HCT116 (cell line): ENCODE data around the gene DUSP6. TPM values are rescaled to one million over a fixed set of nuclear protein-coding genes. Genes with fewer than 3 reads are reported as not detected.
A peak's percentile ranks its signal among the peaks of the same experiment; 100 is the strongest.

Experiments used
- ATAC-seq: fragments of 200-7000 bp; cut with Tn5 transposase; 2 replicates; pipeline ENCODE4 v1.9.1; 2020; ENCODE audit warnings: mild to moderate bottlenecking, moderate library complexity
- BruUV-seq: library from RNA; stranded (reverse); fragments of 400-500 nt; replicated peaks from 2 replicates; lab custom pipeline; 2021; lab: Mats Ljungman, UMichigan
- CTCF ChIA-PET: fragments of 300-600 bp; sonication (Branson Sonifier 250); formaldehyde crosslinking; loops from one replicate; lab custom pipeline; 2021; ENCODE audit warnings: antibody characterized with exemption; lab: Charles Lee
- POLR2A ChIA-PET: fragments of 300-600, 350-600 bp; sonication (Branson Sonifier 250); formaldehyde crosslinking; loops from one replicate; lab custom pipeline; 2021; ENCODE audit warnings: antibody characterized with exemption; lab: Charles Lee
- RAD21 ChIA-PET, 2 experiments: fragments of 300-600 bp; sonication (Branson Sonifier 250); formaldehyde crosslinking; loops; one replicate each; lab custom pipeline; 2023; ENCODE audit warnings: low total read pairs in 2 of 2; ENCODE audit not compliant: uncharacterized antibody in 2 of 2, unreplicated experiment in 2 of 2, low non-redundant PET in 1 of 2; lab: Charles Lee
- DNase-seq: peaks from one replicate; pipeline ENCODE4 v3.0.0-alpha.2; 2010; ENCODE audit warnings: low read depth, low spot score
- H2AFZ ChIP-seq: fragments of 200-600 bp; shearing (Covaris generic), sonication (generic); 2 replicates; pipeline ENCODE4 v1.6.1; 2017; ENCODE audit warnings: low read depth, mixed run types, mixed read lengths, antibody characterized with exemption, low read length; ENCODE audit not compliant: poor library complexity, severe bottlenecking
- H3K27ac ChIP-seq: 2 replicates; pipeline ENCODE4 v1.5.1; 2012; ENCODE audit warnings: low read depth, low read length
- H3K27me3 ChIP-seq: fragments of 200-600 bp; sonication (generic); 2 replicates; pipeline ENCODE4 v1.6.1; 2016; ENCODE audit warnings: mixed run types, low read length, mixed read lengths; ENCODE audit not compliant: insufficient read depth
- H3K36me3 ChIP-seq, 2 experiments: fragments of 200-500 bp in 1 of 2; fragments of 200-600 bp in 1 of 2; sonication (Bioruptor generic) in 1 of 2; sonication (generic) in 1 of 2; 2 replicates each; pipeline versions ENCODE4 v1.5.1 to v1.6.1; 2014 to 2016; ENCODE audit warnings: low read length in 2 of 2, inconsistent platforms in 1 of 2, mixed read lengths in 1 of 2, mixed run types in 1 of 2; ENCODE audit not compliant: insufficient read depth in 2 of 2, control insufficient read depth in 1 of 2
- H3K4me1 ChIP-seq, 2 experiments: fragments of 200-600 bp in 1 of 2; sonication (generic) in 1 of 2; 2 replicates each; pipeline versions ENCODE4 v1.5.1 to v1.6.1; 2012 to 2017; ENCODE audit warnings: low read length in 2 of 2, inconsistent platforms in 1 of 2, mild to moderate bottlenecking in 1 of 2, mixed read lengths in 1 of 2, mixed run types in 1 of 2, moderate library complexity in 1 of 2; ENCODE audit not compliant: insufficient read depth in 2 of 2, control insufficient read depth in 1 of 2
- H3K4me2 ChIP-seq: fragments of 200-600 bp; sonication (generic); 2 replicates; pipeline ENCODE4 v1.6.1; 2017; ENCODE audit warnings: mixed run types, low read length, mixed read lengths
- H3K4me3 ChIP-seq, 2 experiments: fragments of 200-600 bp in 1 of 2; sonication (generic) in 1 of 2; replicated peaks in 1 of 2; 2 replicates each; pipeline ENCODE4 v1.5.1; 2011 to 2016; ENCODE audit warnings: low read length in 2 of 2, control low read depth in 1 of 2, low read depth in 1 of 2, mild to moderate bottlenecking in 1 of 2, mixed read lengths in 1 of 2, mixed run types in 1 of 2
- H3K79me2 ChIP-seq: fragments of 200-600 bp; sonication (generic); 2 replicates; pipeline ENCODE4 v1.6.1; 2017; ENCODE audit warnings: mild to moderate bottlenecking, mixed run types, low read length, moderate library complexity, mixed read lengths; ENCODE audit not compliant: insufficient read depth
- H3K9ac ChIP-seq: fragments of 200-600 bp; sonication (generic); 2 replicates; pipeline ENCODE4 v1.6.1; 2016; ENCODE audit warnings: low read length, mixed read lengths
- H3K9me2 ChIP-seq: fragments of 200-600 bp; sonication (generic), shearing (Covaris generic); 2 replicates; pipeline ENCODE4 v1.6.1; 2017; ENCODE audit warnings: mixed run types, mild to moderate bottlenecking, moderate library complexity; ENCODE audit not compliant: insufficient read depth
- H3K9me3 ChIP-seq, 2 experiments: fragments of 200-500 bp in 1 of 2; fragments of 200-600 bp in 1 of 2; sonication (Bioruptor generic) in 1 of 2; sonication (generic) in 1 of 2; 2 replicates each; pipeline ENCODE4 v1.6.1; 2014 to 2017; ENCODE audit warnings: low read length in 2 of 2, mixed read lengths in 2 of 2, inconsistent platforms in 1 of 2, low read depth in 1 of 2, mild to moderate bottlenecking in 1 of 2, mixed run types in 1 of 2, moderate library complexity in 1 of 2; ENCODE audit not compliant: control insufficient read depth in 1 of 2, insufficient read depth in 1 of 2
- H4K20me1 ChIP-seq: fragments of 200-600 bp; sonication (generic), shearing (Covaris generic); 2 replicates; pipeline ENCODE4 v1.6.1; 2017; ENCODE audit warnings: mixed run types, mild to moderate bottlenecking, moderate library complexity; ENCODE audit not compliant: insufficient read depth
- ATF3 ChIP-seq: IDR thresholded peaks from 2 replicates; pipeline ENCODE4 v1.6.1; 2012
- CEBPB ChIP-seq: IDR thresholded peaks from 2 replicates; pipeline ENCODE4 v1.6.1; 2012; ENCODE audit warnings: low read depth
- EGR1 ChIP-seq: IDR thresholded peaks from 2 replicates; pipeline ENCODE4 v1.6.1; 2012; ENCODE audit warnings: low read depth
- ELF1 ChIP-seq: IDR thresholded peaks from 2 replicates; pipeline ENCODE4 v1.6.1; 2012; ENCODE audit warnings: low read depth, borderline replicate concordance
- EZH2 ChIP-seq: fragments of 200-600 bp; sonication (generic); IDR thresholded peaks from 2 replicates; pipeline ENCODE4 v1.6.1; 2017; ENCODE audit warnings: antibody characterized with exemption, mixed run types
- FOSL1 ChIP-seq: IDR thresholded peaks from 2 replicates; pipeline ENCODE4 v1.6.1; 2012; ENCODE audit warnings: low read depth
- MAX ChIP-seq: IDR thresholded peaks from 2 replicates; pipeline ENCODE4 v1.6.1; 2012
- POLR2A ChIP-seq: IDR thresholded peaks from 2 replicates; pipeline ENCODE4 v1.7.0; 2011; ENCODE audit warnings: borderline replicate concordance; ENCODE audit not compliant: insufficient read depth, insufficient read length; ENCODE audit errors: extremely low read depth
- POLR2AphosphoS5 ChIP-seq: IDR thresholded peaks from 2 replicates; pipeline ENCODE4 v1.6.1; 2011; ENCODE audit warnings: mild to moderate bottlenecking, low read depth, low read length, moderate library complexity
- RAD21 ChIP-seq: IDR thresholded peaks from 2 replicates; pipeline ENCODE4 v1.6.1; 2012; ENCODE audit warnings: low read depth, mild to moderate bottlenecking
- SRF ChIP-seq: IDR thresholded peaks from 2 replicates; pipeline ENCODE4 v1.6.1; 2012; ENCODE audit warnings: low read depth
- TCF7L2 ChIP-seq: IDR thresholded peaks from 2 replicates; pipeline ENCODE4 v1.7.0; 2011; ENCODE audit warnings: borderline replicate concordance, inconsistent platforms; ENCODE audit not compliant: insufficient read depth, insufficient read length; ENCODE audit errors: extremely low read depth
- YY1 ChIP-seq: IDR thresholded peaks from 2 replicates; pipeline ENCODE4 v1.6.1; 2011; ENCODE audit warnings: low read length, low read depth, moderate library complexity, mild to moderate bottlenecking; ENCODE audit not compliant: insufficient replicate concordance; ENCODE audit errors: extremely low read depth
- ZBTB33 ChIP-seq: IDR thresholded peaks from 2 replicates; pipeline ENCODE4 v1.6.1; 2011; ENCODE audit warnings: mild to moderate bottlenecking, low read length, moderate library complexity; ENCODE audit not compliant: insufficient replicate concordance; ENCODE audit errors: extremely low read depth
- ZFX ChIP-seq: fragments of 450-650 bp; IDR thresholded peaks from 2 replicates; pipeline ENCODE4 v1.6.1; 2017
- intact Hi-C: fragments of 100-400 bp; cut with micrococcal nuclease; formaldehyde crosslinking; loops from 2 replicates; pipeline ENCODE4 v1.10.0; 2022
- total RNA-seq: library from RNA; stranded (reverse); gene quantifications from one replicate; pipeline ENCODE4 v1.2.1, GENCODE V29; 2021; ENCODE audit not compliant: unreplicated experiment

Gene DUSP6
- total RNA-seq, 1 experiment from 2014 or later = 219 TPM

- DNase-seq (peak; percentile 61), ATAC-seq (peak; percentile 59)
- POLR2A ChIA-PET = interaction anchor here (1.0 to 1.9 kb wide), 10 partner anchors 9 to 329 kb away, joined by 3 to 9 read pairs (median 4); no protein-coding TSS in a partner anchor
- Histone ChIP-seq H2AFZ (no peak overlapping the region), H3K4me1 (peaks cover 40 to 53% of the 10 kb centered on the region in 2 experiments), H3K4me2 (peak overlapping the region; percentile 42), H3K9me3 (no peaks in the 10 kb centered on the region), H3K79me2 (peaks cover 31% of the 10 kb centered on the region), H4K20me1 (peaks cover 4% of the 10 kb centered on the region; the same call in 1 of the 2 replicates), H3K27ac (peak overlapping the region; percentile 43), H3K27me3 (no peaks in the 10 kb centered on the region), H3K9ac (peak overlapping the region; percentile 17; the same call in 1 of the 2 replicates), H3K9me2 (no peaks in the 10 kb centered on the region), H3K36me3 (peaks cover 23 to 25% of the 10 kb centered on the region in 2 experiments), H3K4me3 (no peak overlapping the region)
- TF ChIP-seq POLR2A (no peak), CEBPB (no peak), EGR1 (no peak), FOSL1 (no peak), TCF7L2 (peak; percentile 40), POLR2AphosphoS5 (peak; percentile 16; the same call in 1 of the 2 replicates)
- RAD21 ChIA-PET = interaction anchor here in 1 of 2 experiments (0.9 to 1.6 kb wide), 2 partner anchors 69 to 120 kb away, joined by 3 read pairs; no protein-coding TSS in a partner anchor
- CTCF ChIA-PET = interaction anchor here (1.1 to 1.7 kb wide), 2 partner anchors 113 to 327 kb away, joined by 4 read pairs; no protein-coding TSS in a partner anchor
- no TSS peak for BruUV-seq
- intact Hi-C loops = loop anchor here (2.0 to 10.0 kb wide), 2 partner anchors 191 to 295 kb away; no protein-coding TSS in a partner anchor
These were observed 6.2 kb downstream of the DUSP6 start for GRCh38 chr12:89345830-89346740.

- peaks cover 24% of the 10 kb centered on the region for H3K79me2 ChIP-seq
- H3K4me1 ChIP-seq = peaks cover 40 to 47% of the 10 kb centered on the region in 2 experiments
- no peaks in the 10 kb centered on the region for H3K27me3 ChIP-seq
- no peak overlapping the region for H3K4me2 ChIP-seq
- DNase-seq (no peak), ATAC-seq (no peak)
- no peaks in the 10 kb centered on the region for H3K9me3 ChIP-seq
- no peaks in the 10 kb centered on the region for H3K9me2 ChIP-seq
- peaks cover 4% of the 10 kb centered on the region; the same call in 1 of the 2 replicates for H4K20me1 ChIP-seq
- peaks cover 22 to 24% of the 10 kb centered on the region in 2 experiments for H3K36me3 ChIP-seq
- intact Hi-C loops = loop anchor here (10.0 kb wide), 1 partner anchor 191 kb away; no protein-coding TSS in a partner anchor
- ChIA-PET POLR2A (interaction anchor here (1.2 kb wide), 1 partner anchor 12 kb away, joined by 3 read pairs; no protein-coding TSS in a partner anchor), CTCF (interaction anchor here (1.1 kb wide), 1 partner anchor 326 kb away, joined by 4 read pairs; no protein-coding TSS in a partner anchor), RAD21 (interaction anchor here in 1 of 2 experiments (1.6 kb wide), 1 partner anchor 120 kb away, joined by 3 read pairs; no protein-coding TSS in a partner anchor)
- H3K27ac ChIP-seq = no peak overlapping the region; the same call in 1 of the 2 replicates
- no TSS peak for BruUV-seq
- no peak overlapping the region for H2AFZ ChIP-seq
- no peak overlapping the region for H3K4me3 ChIP-seq
- H3K9ac ChIP-seq = no peak overlapping the region
- no peak for TF ChIP-seq EGR1
- no peak for TF ChIP-seq SRF
- TF ChIP-seq ATF3 = no peak
- no peak for TF ChIP-seq MAX
- no peak for TF ChIP-seq POLR2AphosphoS5
- no peak for TF ChIP-seq RAD21
- TF ChIP-seq YY1 = no peak
- TF ChIP-seq EZH2 = no peak
- no peak for TF ChIP-seq ELF1
- no peak for TF ChIP-seq CEBPB
- no peak for TF ChIP-seq ZFX
- no peak for TF ChIP-seq POLR2A
- no peak for TF ChIP-seq FOSL1
- TF ChIP-seq ZBTB33 = no peak
These were observed 6.9 kb downstream of the DUSP6 start for GRCh38 chr12:89345376-89345775.
